ENCODE results near the gene CUBN. TPM values are rescaled to one million over a fixed set of nuclear protein-coding genes. Genes with fewer than 3 reads are reported as not detected.
A peak's percentile ranks its signal among the peaks of the same experiment; 100 is the strongest.

The CUBN gene
- total RNA-seq, 1 experiment from 2014 or later: 1.3 TPM

- in situ Hi-C loops (cut with HindIII; ENCODE audit: low pct_unique_long_range_greater_than_20kb, low sequenced_read_pairs): no loop called here
- no peaks in the 10 kb centered on the region for H3K27me3 ChIP-seq (ENCODE audit: control insufficient read depth, insufficient read depth, low read length)
- DNase-seq (ENCODE audit: low read depth, low spot score) (no peak), ATAC-seq (no peak)
- H3K4me3 ChIP-seq (ENCODE audit: low read depth in 2 of 2, low read length in 2 of 2): no peak overlapping the region
- peaks cover 39% of the 10 kb centered on the region for H3K4me1 ChIP-seq (ENCODE audit: control insufficient read depth, insufficient read depth, low read length)
- intact Hi-C loops (cut with micrococcal nuclease; ENCODE audit: unreplicated experiment): loop anchor here (5.0 kb wide), 2 partner anchors 50 to 220 kb away; no protein-coding TSS in a partner anchor
- H3K27ac ChIP-seq (ENCODE audit: low read length): peak overlapping the region; percentile 99
- TF ChIP-seq SIN3A (IDR thresholded peaks at IDR 0.05; ENCODE audit: borderline replicate concordance, insufficient read depth, low read depth, low read length) (no peak), TCF7L2 (IDR thresholded peaks at IDR 0.05; ENCODE audit: low read depth, low read length) (no peak), POLR2AphosphoS5 (IDR thresholded peaks at IDR 0.05; ENCODE audit: low read depth, low read length) (no peak), CTCF (IDR thresholded peaks at IDR 0.05) (no peak), REST (IDR thresholded peaks at IDR 0.05; ENCODE audit: insufficient read depth in 1 of 2, low read depth in 2 of 2, low read length in 1 of 2) (no peak)
- no peaks in the 10 kb centered on the region for H3K36me3 ChIP-seq (ENCODE audit: control insufficient read depth, insufficient read depth, low read length)
- no TSS peak for BruUV-seq (replicated peaks)
- H3K9me3 ChIP-seq (ENCODE audit: control insufficient read depth, insufficient read depth, low read depth, low read length): peaks cover 3% of the 10 kb centered on the region; the same call in 1 of the 2 replicates
- POLR2A ChIA-PET: interaction anchor here (0.6 to 0.7 kb wide), 3 partner anchors 89 to 263 kb away, joined by 3 to 5 read pairs (median 4); partner anchors contain the start of gene TRDMT1
- CTCF ChIA-PET: no interaction called here
Observed at GRCh38 chr10:17112566-17112965, 17.0 kb downstream of the CUBN start.

GRCh38 chr10:17109475-17110207, 20.0 kb downstream of the CUBN start:
- in situ Hi-C loops (cut with HindIII; ENCODE audit: low pct_unique_long_range_greater_than_20kb, low sequenced_read_pairs): no loop called here
- Histone ChIP-seq H3K4me1 (ENCODE audit: control insufficient read depth, insufficient read depth, low read length) (peaks cover 33% of the 10 kb centered on the region), H3K27ac (ENCODE audit: low read length) (peak overlapping the region; percentile 99), H3K27me3 (ENCODE audit: control insufficient read depth, insufficient read depth, low read length) (no peaks in the 10 kb centered on the region), H3K36me3 (ENCODE audit: control insufficient read depth, insufficient read depth, low read length) (no peaks in the 10 kb centered on the region), H3K4me3 (ENCODE audit: low read depth in 2 of 2, low read length in 2 of 2) (no peak overlapping the region), H3K9me3 (ENCODE audit: control insufficient read depth, insufficient read depth, low read depth, low read length) (peaks cover 3% of the 10 kb centered on the region; the same call in 1 of the 2 replicates)
- CTCF ChIA-PET: no interaction called here
- intact Hi-C loops (cut with micrococcal nuclease; ENCODE audit: unreplicated experiment): loop anchor here (5.0 kb wide), 2 partner anchors 47 to 217 kb away; no protein-coding TSS in a partner anchor
- TF ChIP-seq POLR2AphosphoS5 (IDR thresholded peaks at IDR 0.05; ENCODE audit: low read depth, low read length): no peak
- no peak for TF ChIP-seq SIN3A (IDR thresholded peaks at IDR 0.05; ENCODE audit: borderline replicate concordance, insufficient read depth, low read depth, low read length)
- TF ChIP-seq CTCF (IDR thresholded peaks at IDR 0.05): no peak
- TF ChIP-seq REST (IDR thresholded peaks at IDR 0.05; ENCODE audit: insufficient read depth in 1 of 2, low read depth in 2 of 2, low read length in 1 of 2): no peak
- TF ChIP-seq TCF7L2 (IDR thresholded peaks at IDR 0.05; ENCODE audit: low read depth, low read length): no peak
- no peak for ATAC-seq
- POLR2A ChIA-PET: no interaction called here
- DNase-seq (ENCODE audit: low read depth, low spot score): no peak
- no TSS peak for BruUV-seq (replicated peaks)

All from Panc1 (cell line).